GM12874 (cell line): ENCODE measurements around the gene CDHR2.

ENCODE experiments used
- CTCF ChIP-seq: IDR thresholded peaks from 2 replicates; pipeline ENCODE4 v1.5.1; 2011; ENCODE audit warnings: low read depth, mild to moderate bottlenecking, control low read depth, low read length, moderate library complexity; ENCODE audit not compliant: insufficient read depth

CDHR2 gene

GRCh38 chr5:176644878-176645670 is 95.9 kb downstream of the CDHR2 start:
- TF ChIP-seq CTCF, result no peak
